Karpas-422 (cell line): Measurements from ENCODE around the gene MAP3K7. TPM values are rescaled to one million over a fixed set of nuclear protein-coding genes. Genes with fewer than 3 reads are reported as not detected.

Experiments used
- DNase-seq: peaks from one replicate; pipeline ENCODE4 v3.0.0-alpha.2; 2015
- H2AFZ ChIP-seq: fragments of 200-600 bp; sonication (generic); 2 replicates; pipeline ENCODE4 v1.6.1; 2014; ENCODE audit warnings: antibody characterized with exemption, low read length, mixed read lengths
- H3K27ac ChIP-seq: fragments of 200-600 bp; sonication (generic); 2 replicates; pipeline ENCODE4 v1.5.1; 2014; ENCODE audit warnings: mild to moderate bottlenecking, low read length, moderate library complexity
- H3K27me3 ChIP-seq: fragments of 200-600 bp; sonication (generic); 2 replicates; pipeline ENCODE4 v1.6.1; 2014; ENCODE audit warnings: low read length, mixed read lengths
- H3K36me3 ChIP-seq: fragments of 200-600 bp; sonication (generic); 2 replicates; pipeline ENCODE4 v1.6.1; 2014; ENCODE audit warnings: low read length, mixed read lengths; ENCODE audit not compliant: insufficient read depth
- H3K4me1 ChIP-seq: fragments of 200-600 bp; sonication (generic); 2 replicates; pipeline ENCODE4 v1.6.1; 2014; ENCODE audit warnings: mild to moderate bottlenecking, low read length, mixed read lengths
- H3K4me2 ChIP-seq: fragments of 200-600 bp; sonication (generic); 2 replicates; pipeline ENCODE4 v1.6.1; 2014; ENCODE audit warnings: low read length, low read depth, mild to moderate bottlenecking; ENCODE audit not compliant: poor library complexity, severe bottlenecking
- H3K4me3 ChIP-seq: fragments of 200-600 bp; sonication (generic); 2 replicates; pipeline ENCODE4 v1.5.1; 2014; ENCODE audit warnings: mild to moderate bottlenecking, antibody characterized with exemption, low read length, mixed read lengths
- H3K79me2 ChIP-seq: fragments of 200-600 bp; sonication (generic); 2 replicates; pipeline ENCODE4 v1.6.1; 2014; ENCODE audit warnings: mild to moderate bottlenecking, low read length, mixed read lengths
- H3K9ac ChIP-seq: fragments of 200-600 bp; sonication (generic); 2 replicates; pipeline ENCODE4 v1.6.0; 2014; ENCODE audit warnings: low read length
- H3K9me2 ChIP-seq: fragments of 200-600 bp; sonication (generic), shearing (Covaris generic); replicated peaks from 2 replicates; pipeline ENCODE4 v1.6.0; 2014; ENCODE audit warnings: mild to moderate bottlenecking, low read length, moderate library complexity; ENCODE audit not compliant: insufficient read depth
- H3K9me3 ChIP-seq: fragments of 300-700, 200-600 bp; sonication (generic); 2 replicates; pipeline ENCODE4 v1.6.1; 2014; ENCODE audit warnings: low read length, mixed read lengths
- H4K20me1 ChIP-seq: fragments of 200-600 bp; sonication (generic); 2 replicates; pipeline ENCODE4 v1.6.1; 2014; ENCODE audit warnings: mild to moderate bottlenecking, antibody characterized with exemption, low read length, low read depth; ENCODE audit not compliant: insufficient read depth
- total RNA-seq: library from RNA; depleted of rRNA; stranded (reverse); fragments of >200 nt; shearing (Covaris generic); gene quantifications from 2 replicates; pipeline ENCODE4 v1.2.3, GENCODE V29; 2014; ENCODE audit warnings: low replicate concordance; rRNA removed

MAP3K7 gene
- total RNA-seq: 55.6 and 91.9 TPM in 2 replicates

- peak; percentile 99 for DNase-seq
- Histone ChIP-seq H3K27me3 (no peaks in the 10 kb centered on the region), H3K9me2 (no peaks in the 10 kb centered on the region), H2AFZ (peak within 1 kb of the TSS; percentile 82), H3K36me3 (no peaks in the 10 kb centered on the region), H3K27ac (peak within 1 kb of the TSS; percentile 72), H3K4me1 (peaks cover 47% of the 10 kb centered on the region), H3K9me3 (no peaks in the 10 kb centered on the region), H3K4me2 (peak within 1 kb of the TSS; percentile 79), H3K79me2 (peaks cover 48% of the 10 kb centered on the region), H3K4me3 (peak within 1 kb of the TSS; percentile 99), H3K9ac (peak within 1 kb of the TSS; percentile 95), H4K20me1 (peaks cover 14% of the 10 kb centered on the region; the same call in 1 of the 2 replicates)
Measured at GRCh38 chr6:90586836-90587638, at the start of gene MAP3K7. MAP3K7 (minus strand) TSS chr6:90587072; CDS start chr6:90586883, 189 bp downstream.

- Histone ChIP-seq H3K9me3 (no peaks in the 10 kb centered on the region), H3K36me3 (no peaks in the 10 kb centered on the region), H4K20me1 (no peaks in the 10 kb centered on the region)
Measured at GRCh38 chr6:90631046-90631445, 44.2 kb upstream of the MAP3K7 start.

GRCh38 chr6:90621581-90621980 is 34.7 kb upstream of the MAP3K7 start:
- H3K27ac ChIP-seq: no peak overlapping the region
- H3K9me2 ChIP-seq: no peaks in the 10 kb centered on the region
- H3K4me3 ChIP-seq: no peak overlapping the region
- no peaks in the 10 kb centered on the region for H3K79me2 ChIP-seq
- no peak overlapping the region for H3K4me2 ChIP-seq
- H3K9me3 ChIP-seq: no peaks in the 10 kb centered on the region
- H3K9ac ChIP-seq: no peak overlapping the region
- no peaks in the 10 kb centered on the region for H3K27me3 ChIP-seq
- H3K4me1 ChIP-seq: peaks cover 3% of the 10 kb centered on the region
- H2AFZ ChIP-seq: no peak overlapping the region
- no peaks in the 10 kb centered on the region for H3K36me3 ChIP-seq
- no peaks in the 10 kb centered on the region for H4K20me1 ChIP-seq
- no peak for DNase-seq

More at GRCh38 chr6:90631046-90631445, 44.2 kb upstream of the MAP3K7 start:
- Histone ChIP-seq H3K27ac (no peak overlapping the region), H3K9me2 (no peaks in the 10 kb centered on the region), H3K4me3 (no peak overlapping the region), H3K27me3 (no peaks in the 10 kb centered on the region), H3K9ac (no peak overlapping the region), H3K4me2 (no peak overlapping the region), H3K79me2 (no peaks in the 10 kb centered on the region), H3K4me1 (no peaks in the 10 kb centered on the region), H2AFZ (no peak overlapping the region)
- no peak for DNase-seq

- no peaks in the 10 kb centered on the region for H3K79me2 ChIP-seq
- H2AFZ ChIP-seq: no peak overlapping the region
- no peaks in the 10 kb centered on the region for H3K27me3 ChIP-seq
- no peak overlapping the region for H3K4me2 ChIP-seq
- no peaks in the 10 kb centered on the region for H3K9me2 ChIP-seq
- H3K9ac ChIP-seq: no peak overlapping the region
- H3K9me3 ChIP-seq: no peaks in the 10 kb centered on the region
- no peaks in the 10 kb centered on the region for H4K20me1 ChIP-seq
- no peak overlapping the region for H3K27ac ChIP-seq
- H3K4me1 ChIP-seq: peaks cover 4% of the 10 kb centered on the region
- no peaks in the 10 kb centered on the region for H3K36me3 ChIP-seq
- DNase-seq: no peak
- no peak overlapping the region for H3K4me3 ChIP-seq
Measured at GRCh38 chr6:90619221-90619620, 32.3 kb upstream of the MAP3K7 start.

- Histone ChIP-seq H3K27me3 (no peaks in the 10 kb centered on the region), H4K20me1 (no peaks in the 10 kb centered on the region), H3K9ac (no peak overlapping the region), H3K9me3 (no peaks in the 10 kb centered on the region), H3K4me3 (no peak overlapping the region), H3K4me2 (no peak overlapping the region), H2AFZ (no peak overlapping the region), H3K36me3 (no peaks in the 10 kb centered on the region), H3K27ac (no peak overlapping the region), H3K9me2 (no peaks in the 10 kb centered on the region), H3K79me2 (no peaks in the 10 kb centered on the region), H3K4me1 (peaks cover 17% of the 10 kb centered on the region)
- no peak for DNase-seq
Measured at GRCh38 chr6:90612313-90612680, 25.4 kb upstream of the MAP3K7 start.

- peaks cover 16% of the 10 kb centered on the region for H3K4me1 ChIP-seq
- H2AFZ ChIP-seq: peak overlapping the region; percentile 97
- H4K20me1 ChIP-seq: no peaks in the 10 kb centered on the region
- H3K9ac ChIP-seq: peak overlapping the region; percentile 64
- peak overlapping the region; percentile 72 for H3K4me3 ChIP-seq
- no peaks in the 10 kb centered on the region for H3K9me3 ChIP-seq
- no peak overlapping the region for H3K27ac ChIP-seq
- peak overlapping the region; percentile 78 for H3K4me2 ChIP-seq
- H3K36me3 ChIP-seq: no peaks in the 10 kb centered on the region
- no peaks in the 10 kb centered on the region for H3K27me3 ChIP-seq
- no peaks in the 10 kb centered on the region for H3K79me2 ChIP-seq
- no peaks in the 10 kb centered on the region for H3K9me2 ChIP-seq
- DNase-seq: no peak
Measured at GRCh38 chr6:90611543-90612312, 24.9 kb upstream of the MAP3K7 start.

- H3K4me1 ChIP-seq: peaks cover 13% of the 10 kb centered on the region
- H3K4me3 ChIP-seq: peak overlapping the region; percentile 72
- peak overlapping the region; percentile 64 for H3K9ac ChIP-seq
- peak overlapping the region; percentile 78 for H3K4me2 ChIP-seq
- no peak overlapping the region for H3K27ac ChIP-seq
- H3K9me2 ChIP-seq: no peaks in the 10 kb centered on the region
- peak; percentile 66 for DNase-seq
- no peaks in the 10 kb centered on the region for H3K9me3 ChIP-seq
- H3K36me3 ChIP-seq: no peaks in the 10 kb centered on the region
- no peaks in the 10 kb centered on the region for H3K27me3 ChIP-seq
- no peaks in the 10 kb centered on the region for H4K20me1 ChIP-seq
- peak overlapping the region; percentile 97 for H2AFZ ChIP-seq
- no peaks in the 10 kb centered on the region for H3K79me2 ChIP-seq
Measured at GRCh38 chr6:90610751-90611542, 24.1 kb upstream of the MAP3K7 start.
